Endodermal cell (in vitro differentiated cells): ENCODE data around the gene CNTFR. TPM values are rescaled to one million over a fixed set of nuclear protein-coding genes. Genes with fewer than 3 reads are reported as not detected.
"Not testable (repeated sequence)": the region's sequence is repeated elsewhere in the genome, so short reads cannot be mapped to it uniquely, and the experiment has no call there.

Experiments
- DNase-seq: peaks from one replicate; pipeline ENCODE4 v3.0.0-alpha.2; 2017
- H3K27ac ChIP-seq: 2 replicates; pipeline ENCODE4 v1.5.1; 2013; ENCODE audit warnings: mild to moderate bottlenecking, low read depth, low read length, moderate library complexity
- H3K27me3 ChIP-seq: 2 replicates; pipeline ENCODE4 v1.6.1; 2013; ENCODE audit warnings: mild to moderate bottlenecking, low read length, moderate library complexity; ENCODE audit not compliant: insufficient read depth, control insufficient read depth, poor library complexity, severe bottlenecking
- H3K36me3 ChIP-seq: 2 replicates; pipeline ENCODE4 v1.7.0; 2013; ENCODE audit warnings: mild to moderate bottlenecking, low read length, moderate library complexity; ENCODE audit not compliant: control insufficient read depth, insufficient read depth
- H3K4me1 ChIP-seq: one replicate; pipeline ENCODE4 v1.7.0; 2013; ENCODE audit warnings: low read length; ENCODE audit not compliant: control insufficient read depth, insufficient read depth
- H3K4me3 ChIP-seq: 2 replicates; pipeline ENCODE4 v1.5.1; 2013; ENCODE audit warnings: mild to moderate bottlenecking, low read length, moderate library complexity
- H3K9ac ChIP-seq: 2 replicates; pipeline ENCODE4 v1.6.1; 2013; ENCODE audit warnings: mild to moderate bottlenecking, low read length, moderate library complexity; ENCODE audit not compliant: poor library complexity, severe bottlenecking; ENCODE audit errors: extremely low read depth
- H3K9me3 ChIP-seq: 2 replicates; pipeline ENCODE4 v1.6.1; 2013; ENCODE audit warnings: mild to moderate bottlenecking, low read length, moderate library complexity; ENCODE audit not compliant: control insufficient read depth
- H3K27ac Mint-ChIP-seq: 2 replicates; pipeline ENCODE4 v1.8.0; 2020; ENCODE audit warnings: mixed read lengths
- H3K27me3 Mint-ChIP-seq: 2 replicates; pipeline ENCODE4 v1.8.0; 2021; ENCODE audit warnings: mild to moderate bottlenecking, mixed read lengths; ENCODE audit not compliant: insufficient read depth
- H3K36me3 Mint-ChIP-seq: 2 replicates; pipeline ENCODE4 v1.8.0; 2020; ENCODE audit warnings: low read depth, mixed read lengths
- H3K4me1 Mint-ChIP-seq: 2 replicates; pipeline ENCODE4 v1.8.0; 2020; ENCODE audit warnings: mixed read lengths
- H3K4me3 Mint-ChIP-seq: 2 replicates; pipeline ENCODE4 v1.8.0; 2020; ENCODE audit warnings: mild to moderate bottlenecking, moderate library complexity, mixed read lengths
- H3K9me3 Mint-ChIP-seq: 2 replicates; pipeline ENCODE4 v1.8.0; 2020; ENCODE audit warnings: mild to moderate bottlenecking, mixed read lengths
- CTCF ChIP-seq: fragments of 200-600 bp; sonication (generic); conservative IDR thresholded peaks from 2 replicates; pipeline ENCODE4 v1.5.0; 2021; ENCODE audit warnings: antibody characterized with exemption, mild to moderate bottlenecking
- WGBS, 2 experiments: methylation state at CpG; one replicate each; pipeline versions ENCODE4 v1.1.5 to v1.1.7; 2013; ENCODE audit warnings: missing lambda C conversion rate in 2 of 2, mixed read lengths in 1 of 2; ENCODE audit not compliant: insufficient coverage in 1 of 2, insufficient read length in 1 of 2; 5-methylcytosine and 5-hydroxymethylcytosine counted together
- long read RNA-seq, 4 experiments: library from polyadenylated mRNA in 2 of 4; library from RNA in 1 of 4; library from capped mRNA in 1 of 4; stranded (forward) in 3 of 4; unstranded in 1 of 4; transcript quantifications; one replicate each; pipeline ENCODE4 v2.0.0, GENCODE V29; 2020 to 2021; ENCODE audit warnings: inconsistent platforms in 1 of 4
- polyA plus RNA-seq, 2 experiments: library from polyadenylated mRNA; stranded (reverse); fragments of 50-300 nt; gene quantifications; one replicate each; pipeline ENCODE4 v1.2.3, GENCODE V29; 2013
- total RNA-seq, 2 donors: library from RNA; stranded (reverse); fragmentation: NEBNext Ultra II Directional in 1 of 2; extraction: Animal tissue kit (Norgen Biotek cat#: 25700) in 1 of 2; gene quantifications; 2 replicates in 1 of 2; 3 replicates in 1 of 2; pipeline ENCODE4 v1.2.1, GENCODE V29; 2021

CNTFR gene
- total RNA-seq, result 1 to 10 TPM in 1 of 2 donors, under 1 TPM in 1; 0.53 to 1.6 TPM
- 187 TPM for polyA plus RNA-seq (2013, experiment 1 of 2)
- polyA plus RNA-seq (2013, experiment 2 of 2), result 167 TPM
- long read RNA-seq, experiment 1, partial matches to known transcripts, result 1 of 2 reads
- long read RNA-seq, experiment 1, other reads (novel, unspliced or antisense), result 0 of 2 reads
- long read RNA-seq, experiment 2, partial matches to known transcripts, result 0 of 1 reads
- long read RNA-seq, experiment 2, other reads (novel, unspliced or antisense), result 1 of 1 reads
- long read RNA-seq, experiment 3, partial matches to known transcripts, result 0 of 1 reads
- long read RNA-seq, experiment 3, other reads (novel, unspliced or antisense), result 0 of 1 reads
- long read RNA-seq, experiment 4, result 0 reads

GRCh38 chr9:34589636-34590380 is at the start of gene CNTFR:
TSS of gene CNTFR (minus strand) at chr9:34589724. CDS start at chr9:34568981, 20,743 bp downstream.
- 0% methylated on average over 1 to 104 of the region's 104 CpGs for WGBS, 2 experiments
- Histone ChIP-seq H3K4me1 (peaks cover 7% of the 10 kb centered on the region), H3K9ac (no peak within 1 kb of the TSS), H3K27ac (no peak within 1 kb of the TSS), H3K4me3 (peak within 1 kb of the TSS; percentile 74), H3K36me3 (no peaks in the 10 kb centered on the region), H3K9me3 (no peaks in the 10 kb centered on the region), H3K27me3 (peaks cover 98% of the 10 kb centered on the region)
- TF ChIP-seq CTCF, result no peak
- no peak for DNase-seq
- H3K36me3 Mint-ChIP-seq, result no peaks in the 10 kb centered on the region
- H3K27me3 Mint-ChIP-seq, result peaks cover 94% of the 10 kb centered on the region
- peak within 1 kb of the TSS; percentile 62 for H3K4me3 Mint-ChIP-seq
- no peaks in the 10 kb centered on the region for H3K9me3 Mint-ChIP-seq
- peaks cover 30% of the 10 kb centered on the region for H3K4me1 Mint-ChIP-seq
- H3K27ac Mint-ChIP-seq, result no peak within 1 kb of the TSS

GRCh38 chr9:34639322-34639721 is 49.8 kb upstream of the CNTFR start:
- H3K9me3 ChIP-seq, H3K27me3 Mint-ChIP-seq, H3K27ac Mint-ChIP-seq, DNase-seq, H3K4me1 ChIP-seq, H3K9me3 Mint-ChIP-seq, H3K36me3 ChIP-seq, H3K9ac ChIP-seq, H3K4me3 Mint-ChIP-seq, H3K27me3 ChIP-seq, H3K27ac ChIP-seq, H3K4me3 ChIP-seq: not testable (repeated sequence)
- 82 to 92% methylated on average over 4 to 8 of the region's 8 CpGs for WGBS, 2 experiments
- Mint-ChIP-seq H3K4me1 (peaks cover 19% of the 10 kb centered on the region), H3K36me3 (peaks cover 11% of the 10 kb centered on the region)

GRCh38 chr9:34638138-34638445 is 48.6 kb upstream of the CNTFR start:
- H3K27ac Mint-ChIP-seq, result peak overlapping the region; percentile 79
- H3K4me1 ChIP-seq, result no peaks in the 10 kb centered on the region
- H3K4me3 Mint-ChIP-seq, result peak overlapping the region; percentile 69
- TF ChIP-seq CTCF, result no peak
- 34 to 53% methylated on average over 2 to 7 of the region's 7 CpGs for WGBS, 2 experiments
- no peak for DNase-seq
- H3K4me1 Mint-ChIP-seq, result peaks cover 18% of the 10 kb centered on the region
- peak overlapping the region; percentile 84 for H3K4me3 ChIP-seq
- H3K9me3 Mint-ChIP-seq, result no peaks in the 10 kb centered on the region
- no peaks in the 10 kb centered on the region for H3K9me3 ChIP-seq
- no peak overlapping the region for H3K27ac ChIP-seq
- no peaks in the 10 kb centered on the region for H3K36me3 ChIP-seq
- H3K36me3 Mint-ChIP-seq, result peaks cover 11% of the 10 kb centered on the region
- peak overlapping the region; percentile 15 for H3K9ac ChIP-seq
- H3K27me3 Mint-ChIP-seq, result peaks cover 11% of the 10 kb centered on the region
- H3K27me3 ChIP-seq, result no peaks in the 10 kb centered on the region
